Measurements from ENCODE around the gene POLR3A.
"Not testable (repeated sequence)": the region's sequence is repeated elsewhere in the genome, so short reads cannot be mapped to it uniquely, and the experiment has no call there.

The POLR3A gene

DNA sequence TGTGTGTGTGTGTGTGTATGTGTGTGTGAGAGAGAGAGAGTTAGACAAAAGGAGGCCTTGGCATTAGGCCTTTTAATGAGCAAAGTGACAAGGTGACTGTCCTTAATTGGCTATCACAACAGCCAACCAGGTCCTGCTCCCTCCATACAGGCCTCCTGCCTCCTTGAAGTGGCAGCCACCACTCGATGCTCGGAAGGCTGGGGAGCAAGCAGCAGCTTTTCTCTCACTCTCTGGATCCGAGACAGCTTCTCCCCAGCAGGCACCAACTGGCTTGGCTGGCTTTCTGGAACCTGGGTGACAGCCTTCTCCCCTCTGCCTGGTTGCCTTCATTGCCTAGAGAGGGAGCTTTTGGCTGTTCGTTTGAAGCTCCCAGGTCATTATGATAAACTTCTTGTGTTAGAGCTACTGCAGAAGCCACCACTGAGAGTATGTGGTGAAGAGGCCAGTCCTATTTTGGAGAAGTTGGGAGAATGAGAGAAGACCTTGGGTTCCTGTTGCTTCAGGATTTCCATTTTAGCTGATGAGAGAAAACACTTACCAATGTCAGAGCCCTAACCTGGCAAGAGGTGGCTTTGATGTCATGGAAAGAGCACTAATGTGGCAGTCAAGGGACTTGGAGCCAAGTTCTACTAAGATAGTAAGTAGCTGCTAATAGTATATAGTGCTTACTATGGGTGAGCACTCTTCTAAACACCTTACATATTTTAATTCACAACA is 42.0 kb upstream of the POLR3A start:
- Histone ChIP-seq H3K36me3 (no peaks in the 10 kb centered on the region), H3K27me3 (no peaks in the 10 kb centered on the region), H3K27ac (no peak overlapping the region), H3K4me3 (ENCODE audit: low read depth in 1 of 2, low read length in 1 of 2) (no peak overlapping the region), H3K4me1 (ENCODE audit: control insufficient read depth in 1 of 2, insufficient read depth in 1 of 2, low read depth in 1 of 2, low read length in 1 of 2) (no peaks in the 10 kb centered on the region), H3K9me3 (no peaks in the 10 kb centered on the region)
- TF ChIP-seq, protein P1, sequence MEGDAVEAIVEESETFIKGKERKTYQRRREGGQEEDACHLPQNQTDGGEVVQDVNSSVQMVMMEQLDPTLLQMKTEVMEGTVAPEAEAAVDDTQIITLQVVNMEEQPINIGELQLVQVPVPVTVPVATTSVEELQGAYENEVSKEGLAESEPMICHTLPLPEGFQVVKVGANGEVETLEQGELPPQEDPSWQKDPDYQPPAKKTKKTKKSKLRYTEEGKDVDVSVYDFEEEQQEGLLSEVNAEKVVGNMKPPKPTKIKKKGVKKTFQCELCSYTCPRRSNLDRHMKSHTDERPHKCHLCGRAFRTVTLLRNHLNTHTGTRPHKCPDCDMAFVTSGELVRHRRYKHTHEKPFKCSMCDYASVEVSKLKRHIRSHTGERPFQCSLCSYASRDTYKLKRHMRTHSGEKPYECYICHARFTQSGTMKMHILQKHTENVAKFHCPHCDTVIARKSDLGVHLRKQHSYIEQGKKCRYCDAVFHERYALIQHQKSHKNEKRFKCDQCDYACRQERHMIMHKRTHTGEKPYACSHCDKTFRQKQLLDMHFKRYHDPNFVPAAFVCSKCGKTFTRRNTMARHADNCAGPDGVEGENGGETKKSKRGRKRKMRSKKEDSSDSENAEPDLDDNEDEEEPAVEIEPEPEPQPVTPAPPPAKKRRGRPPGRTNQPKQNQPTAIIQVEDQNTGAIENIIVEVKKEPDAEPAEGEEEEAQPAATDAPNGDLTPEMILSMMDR (IDR thresholded peaks at IDR 0.05) = no peak

DNA sequence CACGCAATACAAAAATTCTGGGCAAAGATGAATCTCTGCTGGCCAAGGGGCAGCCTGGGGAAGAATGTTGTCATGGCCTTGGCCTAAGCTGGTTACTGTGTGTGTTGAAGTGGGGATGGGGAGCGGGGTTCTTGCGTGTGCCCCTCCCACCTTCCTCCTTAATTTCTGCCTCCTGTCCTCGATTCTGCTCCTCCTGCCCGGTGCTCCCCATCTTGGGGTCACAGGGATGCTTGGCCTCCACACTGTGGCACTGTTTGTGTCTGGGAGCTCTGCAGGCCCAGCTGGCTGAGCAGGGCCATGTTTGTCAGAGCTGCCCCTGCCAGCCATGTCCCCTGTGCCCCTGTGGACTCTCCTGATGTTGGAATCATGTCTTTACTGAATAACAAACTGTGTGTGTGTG is 41.4 kb upstream of the POLR3A start:
- Histone ChIP-seq H3K9me3 (no peaks in the 10 kb centered on the region), H3K27ac (no peak overlapping the region), H3K4me1 (ENCODE audit: control insufficient read depth in 1 of 2, insufficient read depth in 1 of 2, low read depth in 1 of 2, low read length in 1 of 2) (no peaks in the 10 kb centered on the region), H3K4me3 (ENCODE audit: low read depth in 1 of 2, low read length in 1 of 2) (no peak overlapping the region), H3K36me3 (no peaks in the 10 kb centered on the region), H3K27me3 (no peaks in the 10 kb centered on the region)
- TF ChIP-seq, protein P1 (IDR thresholded peaks at IDR 0.05) = no peak

DNA sequence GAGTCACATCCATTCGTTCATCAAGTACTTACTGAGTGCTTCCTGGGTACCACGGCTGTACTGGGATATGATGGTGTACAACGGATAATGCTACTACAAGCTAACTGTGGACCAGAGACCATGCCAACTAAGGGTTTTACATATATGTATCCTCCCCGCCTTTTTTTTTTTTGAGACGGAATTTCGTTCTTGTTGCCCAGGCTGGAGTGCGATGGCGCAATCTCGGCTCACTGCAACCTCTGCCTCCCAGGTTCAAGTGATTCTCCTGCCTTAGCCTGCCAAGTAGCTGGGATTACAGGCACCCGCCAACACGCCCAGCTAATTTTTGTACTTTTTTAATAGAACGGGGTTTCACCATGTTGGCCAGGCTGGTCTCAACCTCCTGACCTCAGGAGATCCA is 40.7 kb upstream of the POLR3A start:
- not testable (repeated sequence) for H3K9me3 ChIP-seq; H3K4me3 ChIP-seq (ENCODE audit: low read depth in 1 of 2, low read length in 1 of 2); H3K27me3 ChIP-seq; H3K27ac ChIP-seq; H3K36me3 ChIP-seq; H3K4me1 ChIP-seq (ENCODE audit: control insufficient read depth in 1 of 2, insufficient read depth in 1 of 2, low read depth in 1 of 2, low read length in 1 of 2)

DNA sequence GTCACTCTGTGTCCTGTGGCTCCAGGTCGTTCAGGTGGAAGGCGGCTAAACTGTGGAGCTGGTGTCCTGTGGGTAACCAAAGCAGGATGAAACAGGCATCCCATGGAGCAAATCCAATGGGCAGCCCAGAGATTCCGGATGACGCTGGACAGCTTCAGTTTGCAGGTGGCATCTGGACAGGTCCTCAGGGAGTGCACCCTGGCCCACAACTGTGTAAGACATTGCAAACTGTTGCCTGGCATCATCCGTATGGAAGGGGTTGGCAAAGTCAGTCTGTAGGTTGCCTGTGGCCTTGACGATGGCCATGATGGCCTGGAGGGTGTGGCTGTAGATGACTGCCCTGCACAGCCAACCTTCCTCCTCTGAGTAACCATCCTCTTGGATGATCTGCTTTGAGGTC is 39.8 kb upstream of the POLR3A start:
- H3K27ac ChIP-seq = no peak overlapping the region
- H3K27me3 ChIP-seq = no peaks in the 10 kb centered on the region
- H3K4me3 ChIP-seq (ENCODE audit: low read depth in 1 of 2, low read length in 1 of 2) = no peak overlapping the region
- H3K36me3 ChIP-seq = no peaks in the 10 kb centered on the region
- TF ChIP-seq, protein P1 (IDR thresholded peaks at IDR 0.05) = no peak
- H3K9me3 ChIP-seq = no peaks in the 10 kb centered on the region
- no peaks in the 10 kb centered on the region for H3K4me1 ChIP-seq (ENCODE audit: control insufficient read depth in 1 of 2, insufficient read depth in 1 of 2, low read depth in 1 of 2, low read length in 1 of 2)

DNA sequence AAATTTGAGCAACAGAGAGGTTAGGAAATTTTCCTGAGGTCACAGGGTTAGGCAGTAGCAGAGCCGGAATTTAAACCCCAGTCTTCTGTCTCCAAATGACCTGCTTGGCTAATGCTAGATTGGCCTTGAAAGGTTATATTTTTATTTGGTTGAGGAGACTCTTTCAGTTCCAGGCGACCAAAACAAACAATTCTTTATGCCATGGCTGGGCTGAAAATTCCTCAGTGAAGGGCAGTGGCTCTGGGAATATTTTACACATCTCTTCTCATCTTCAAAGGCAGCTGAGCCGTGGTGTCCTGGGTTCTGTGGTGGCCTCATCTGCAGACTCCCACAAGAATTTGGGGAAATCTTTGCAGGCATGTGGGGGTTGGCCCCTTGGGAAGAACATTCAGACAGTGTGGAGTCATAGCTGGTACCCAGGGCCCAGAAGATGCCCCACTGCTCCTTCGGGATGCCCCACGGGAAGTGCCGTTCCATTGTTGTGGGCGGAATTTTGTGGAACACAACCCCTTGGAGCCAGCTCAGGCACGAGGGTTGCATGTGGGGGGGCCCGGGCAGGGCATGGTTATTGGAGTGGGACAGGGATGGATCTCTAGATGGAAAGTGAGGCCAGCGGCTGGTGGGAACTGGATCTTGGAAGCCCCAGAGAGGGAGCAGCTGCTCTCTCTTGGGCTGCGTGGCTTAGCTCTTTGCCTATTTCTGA is 37.6 kb upstream of the POLR3A start:
- H3K27ac ChIP-seq = no peak overlapping the region
- H3K4me3 ChIP-seq (ENCODE audit: low read depth in 1 of 2, low read length in 1 of 2) = no peak overlapping the region
- H3K4me1 ChIP-seq (ENCODE audit: control insufficient read depth in 1 of 2, insufficient read depth in 1 of 2, low read depth in 1 of 2, low read length in 1 of 2) = no peaks in the 10 kb centered on the region
- H3K9me3 ChIP-seq = no peaks in the 10 kb centered on the region
- H3K36me3 ChIP-seq = no peaks in the 10 kb centered on the region
- peaks cover 4% of the 10 kb centered on the region for H3K27me3 ChIP-seq
- TF ChIP-seq, protein P1 (IDR thresholded peaks at IDR 0.05) = no peak

DNA sequence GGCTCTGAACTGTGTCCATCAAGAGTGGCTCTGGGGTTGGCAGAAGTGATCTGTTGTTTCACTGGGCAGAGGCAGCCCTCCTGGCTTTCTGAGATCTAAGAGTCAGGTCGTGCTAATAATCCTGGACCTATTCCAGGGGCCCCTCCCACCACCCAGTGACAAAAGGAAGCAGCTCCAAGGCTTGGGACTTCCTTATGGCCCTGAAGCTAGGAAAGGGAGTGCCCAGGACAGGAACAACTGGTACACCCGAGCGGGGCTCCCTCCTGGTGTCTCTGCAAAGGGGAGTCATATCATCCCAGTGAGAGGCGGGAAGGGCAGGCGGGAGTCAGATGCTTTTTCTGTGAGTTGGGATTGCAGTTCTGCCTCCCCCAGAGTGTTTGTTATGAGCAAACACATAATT is 36.7 kb upstream of the POLR3A start:
- H3K27me3 ChIP-seq = peaks cover 4% of the 10 kb centered on the region
- no peak overlapping the region for H3K27ac ChIP-seq
- H3K36me3 ChIP-seq = no peaks in the 10 kb centered on the region
- no peak overlapping the region for H3K4me3 ChIP-seq (ENCODE audit: low read depth in 1 of 2, low read length in 1 of 2)
- no peaks in the 10 kb centered on the region for H3K9me3 ChIP-seq
- no peaks in the 10 kb centered on the region for H3K4me1 ChIP-seq (ENCODE audit: control insufficient read depth in 1 of 2, insufficient read depth in 1 of 2, low read depth in 1 of 2, low read length in 1 of 2)
- TF ChIP-seq, protein P1 (IDR thresholded peaks at IDR 0.05) = no peak

Data from neutrophil (primary cell).